GM18517 (cell line): Measurements from ENCODE around the gene WDR20.
A peak's percentile ranks its signal among the peaks of the same experiment; 100 is the strongest.
"Not testable (repeated sequence)": the region's sequence is repeated elsewhere in the genome, so short reads cannot be mapped to it uniquely, and the experiment has no call there.

Source experiments
- ATAC-seq: cut with Tn5 transposase; IDR thresholded peaks from one replicate; pipeline ENCODE4 v1.9.1; 2021; ENCODE audit warnings: mild to moderate bottlenecking, moderate library complexity; ENCODE audit not compliant: unreplicated experiment

Gene WDR20, protein sequence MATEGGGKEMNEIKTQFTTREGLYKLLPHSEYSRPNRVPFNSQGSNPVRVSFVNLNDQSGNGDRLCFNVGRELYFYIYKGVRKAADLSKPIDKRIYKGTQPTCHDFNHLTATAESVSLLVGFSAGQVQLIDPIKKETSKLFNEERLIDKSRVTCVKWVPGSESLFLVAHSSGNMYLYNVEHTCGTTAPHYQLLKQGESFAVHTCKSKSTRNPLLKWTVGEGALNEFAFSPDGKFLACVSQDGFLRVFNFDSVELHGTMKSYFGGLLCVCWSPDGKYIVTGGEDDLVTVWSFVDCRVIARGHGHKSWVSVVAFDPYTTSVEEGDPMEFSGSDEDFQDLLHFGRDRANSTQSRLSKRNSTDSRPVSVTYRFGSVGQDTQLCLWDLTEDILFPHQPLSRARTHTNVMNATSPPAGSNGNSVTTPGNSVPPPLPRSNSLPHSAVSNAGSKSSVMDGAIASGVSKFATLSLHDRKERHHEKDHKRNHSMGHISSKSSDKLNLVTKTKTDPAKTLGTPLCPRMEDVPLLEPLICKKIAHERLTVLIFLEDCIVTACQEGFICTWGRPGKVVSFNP

DNA sequence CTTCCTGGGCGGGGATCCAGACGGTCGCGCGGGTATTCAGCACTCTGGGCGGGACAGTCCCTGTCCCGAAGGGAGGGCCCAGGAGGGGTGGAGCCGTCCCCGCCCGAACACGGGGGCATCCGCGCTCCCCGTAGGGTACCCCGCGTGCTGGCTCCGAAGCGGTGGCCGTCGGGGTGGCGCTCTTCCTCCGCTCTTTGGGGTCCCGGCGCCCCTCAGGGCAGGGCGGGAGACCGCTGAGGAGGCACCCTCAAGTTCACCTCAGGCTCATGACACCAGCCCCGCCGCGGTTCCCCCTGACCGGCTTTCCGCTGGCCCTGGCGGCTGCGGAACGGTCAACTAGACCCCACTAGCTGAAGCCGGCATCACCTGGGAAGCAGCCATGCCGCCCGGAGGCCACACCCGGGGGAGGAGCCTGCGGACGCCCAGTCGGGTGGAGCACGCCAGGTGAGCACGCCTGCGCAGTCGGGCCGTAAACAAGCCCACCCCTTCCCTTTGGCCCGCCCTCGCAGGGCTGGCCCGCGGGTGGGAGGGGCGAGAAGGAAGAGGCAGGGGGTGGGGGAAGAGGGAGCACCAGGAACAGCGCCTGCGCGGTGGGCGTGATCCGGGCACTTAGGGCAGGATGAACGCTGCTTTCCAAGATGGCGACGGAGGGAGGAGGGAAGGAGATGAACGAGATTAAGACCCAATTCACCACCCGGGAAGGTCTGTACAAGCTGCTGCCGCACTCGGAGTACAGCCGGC lies at the start of gene WDR20:
TSS of gene WDR20 (plus strand) at position 612 of the 741 bp plus-strand sequence. CDS start at position 639, 27 bp downstream.
- peak; percentile 86 for ATAC-seq

DNA sequence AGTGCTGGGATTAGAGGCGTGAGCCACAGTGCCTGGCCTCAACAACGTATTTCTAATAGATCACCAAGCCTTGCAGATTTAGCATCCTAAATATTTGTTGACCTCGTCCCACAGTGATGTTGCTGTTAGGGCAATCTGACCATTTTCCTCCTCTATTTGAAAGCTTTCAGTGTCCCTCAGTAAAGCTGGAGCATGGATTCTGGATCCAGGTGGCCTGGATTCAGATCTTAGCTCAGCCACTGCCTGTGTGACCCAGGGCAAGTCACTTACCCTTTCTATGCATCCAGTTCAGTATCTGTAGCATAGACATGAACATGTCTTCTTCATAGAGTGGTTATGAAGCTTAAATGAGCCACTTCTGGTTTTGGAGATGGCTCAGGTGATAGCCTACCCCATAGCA lies 49.0 kb upstream of the WDR20 start:
- ATAC-seq: no peak

DNA sequence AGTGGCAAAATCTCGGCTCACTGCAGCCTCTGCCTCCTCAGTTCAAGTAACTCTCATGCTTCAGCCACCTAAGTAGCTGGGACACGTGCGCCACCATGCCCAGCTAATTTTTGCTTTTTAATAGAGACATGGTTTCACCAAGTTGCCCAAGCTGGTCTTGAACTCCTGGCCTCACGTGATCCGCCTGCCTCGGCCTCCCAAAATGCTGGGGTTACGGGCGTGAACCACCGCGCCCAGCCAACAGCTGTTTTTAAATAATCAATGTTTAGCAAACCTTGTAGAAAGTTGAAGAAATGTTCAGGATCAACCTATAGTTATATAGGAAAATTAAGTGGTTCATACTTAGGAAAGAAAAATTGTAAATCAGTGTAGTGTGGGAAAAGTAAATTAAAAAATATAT lies 46.9 kb upstream of the WDR20 start:
- no peak for ATAC-seq

DNA sequence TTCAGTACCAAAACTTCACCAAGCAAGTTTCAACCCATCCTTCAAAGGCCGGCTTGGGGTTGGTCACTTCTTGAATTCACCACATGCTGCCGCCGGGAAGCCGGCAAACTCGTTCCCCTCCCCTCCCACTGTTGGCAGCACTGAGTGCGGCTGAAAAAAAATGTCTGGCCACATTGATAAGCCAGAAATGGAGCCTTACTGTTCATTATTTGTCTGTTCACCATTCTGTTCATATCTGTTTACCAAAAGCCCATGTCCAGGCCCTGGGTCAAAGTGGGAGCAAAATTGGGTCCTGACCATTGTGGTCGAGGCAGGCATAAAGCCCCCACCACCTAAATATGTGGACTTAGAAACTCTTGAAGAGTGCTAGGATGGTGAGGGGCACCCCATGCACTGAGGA lies 45.6 kb upstream of the WDR20 start:
- no peak for ATAC-seq

GRCh38 chr14:102095231-102095870 lies 44.3 kb upstream of the WDR20 start:
- no peak for ATAC-seq

DNA sequence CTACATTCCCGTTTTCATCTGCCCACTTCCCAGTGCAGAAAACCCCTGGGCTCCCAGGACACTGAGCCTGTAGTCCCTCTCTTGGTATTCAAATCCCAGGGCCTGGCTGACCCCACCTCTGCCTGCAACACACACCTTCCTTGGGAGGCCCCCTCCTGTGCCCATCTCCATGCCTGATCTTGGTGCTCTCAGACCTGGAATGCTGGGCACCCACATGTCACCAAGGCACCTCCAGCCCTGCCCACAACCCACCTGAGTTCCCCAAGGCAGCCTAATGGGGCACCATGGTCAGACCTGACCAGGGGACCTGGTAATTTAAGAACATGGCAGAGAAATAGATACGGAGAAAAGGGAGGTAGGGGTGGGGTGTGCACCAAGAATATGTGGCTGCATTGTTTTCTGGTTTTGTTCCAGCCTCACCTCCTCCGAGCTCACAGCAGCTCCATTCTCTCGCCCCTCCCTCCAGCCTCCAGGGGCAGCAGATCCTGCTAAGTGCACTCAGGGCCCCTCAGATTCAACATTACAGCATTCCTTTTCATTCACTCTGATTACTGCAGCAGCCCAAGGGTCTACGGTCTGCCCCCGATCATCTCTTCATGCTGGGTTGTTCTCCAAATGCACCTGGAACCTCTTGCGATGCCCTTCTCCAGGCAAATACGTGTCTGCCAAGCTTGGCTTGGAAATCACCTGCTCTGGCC lies 43.7 kb upstream of the WDR20 start:
- no peak for ATAC-seq

- ATAC-seq: no peak
These were observed 43.0 kb upstream of the WDR20 start for GRCh38 chr14:102096569-102097188.

- ATAC-seq: no peak
These were observed 42.1 kb upstream of the WDR20 start for GRCh38 chr14:102097441-102098135.

DNA sequence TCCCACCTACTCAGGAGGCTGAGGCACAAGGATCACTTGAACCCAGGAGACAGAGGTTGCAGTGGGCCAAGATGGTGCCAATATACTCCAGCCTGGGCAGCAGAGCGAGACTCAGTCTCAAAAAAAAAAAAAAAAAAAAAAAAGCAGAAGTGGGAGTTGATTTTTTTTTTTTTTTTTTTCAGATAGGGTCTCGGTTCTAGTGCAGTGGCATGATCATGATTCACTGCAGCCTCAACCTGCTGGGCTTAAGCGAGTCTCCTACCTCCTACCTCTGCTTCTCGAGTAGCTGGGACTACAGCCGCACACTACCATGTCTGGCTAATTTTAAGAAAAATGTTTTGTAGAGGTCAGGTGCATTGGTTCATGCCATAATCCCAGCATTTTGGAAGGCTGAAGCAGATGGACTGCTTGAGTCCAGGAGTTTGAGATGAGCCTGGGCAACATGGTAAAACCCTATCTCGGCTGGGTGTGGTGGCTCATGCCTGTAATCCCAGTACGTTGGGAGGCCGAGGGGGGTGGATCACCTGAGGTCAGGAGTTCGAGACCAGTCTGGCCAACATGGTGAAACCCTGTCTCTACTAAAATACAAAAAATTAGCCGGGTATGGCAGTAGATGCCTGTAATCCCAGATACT lies 36.5 kb upstream of the WDR20 start:
- peak; percentile 69 for ATAC-seq

- no peak for ATAC-seq
These were observed 34.3 kb upstream of the WDR20 start for GRCh38 chr14:102105369-102105768.

GRCh38 chr14:102109332-102109731 lies 30.4 kb upstream of the WDR20 start:
- ATAC-seq: not testable (repeated sequence)

DNA sequence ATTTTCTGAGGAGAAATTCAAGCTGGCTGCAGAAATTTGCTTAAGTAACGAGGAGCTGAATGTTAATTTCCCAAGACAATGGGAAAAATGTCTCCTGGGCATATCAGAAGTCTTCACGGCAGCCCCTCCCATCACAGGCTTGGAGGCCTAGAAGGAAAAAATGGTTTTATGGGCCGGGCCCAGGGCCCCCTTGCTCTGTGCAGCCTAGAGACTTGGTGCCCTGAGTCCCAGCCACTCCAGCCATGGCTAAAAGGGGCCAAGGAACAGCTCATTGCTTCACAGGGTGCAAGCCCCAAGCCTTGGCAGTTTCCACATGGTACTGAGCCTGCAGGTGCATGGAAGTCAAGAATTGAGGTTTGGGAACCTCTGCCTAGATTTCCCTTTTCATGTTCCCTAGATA lies 28.6 kb upstream of the WDR20 start:
- ATAC-seq: no peak

GRCh38 chr14:102116361-102117180 lies 23.1 kb upstream of the WDR20 start:
- no peak for ATAC-seq

DNA sequence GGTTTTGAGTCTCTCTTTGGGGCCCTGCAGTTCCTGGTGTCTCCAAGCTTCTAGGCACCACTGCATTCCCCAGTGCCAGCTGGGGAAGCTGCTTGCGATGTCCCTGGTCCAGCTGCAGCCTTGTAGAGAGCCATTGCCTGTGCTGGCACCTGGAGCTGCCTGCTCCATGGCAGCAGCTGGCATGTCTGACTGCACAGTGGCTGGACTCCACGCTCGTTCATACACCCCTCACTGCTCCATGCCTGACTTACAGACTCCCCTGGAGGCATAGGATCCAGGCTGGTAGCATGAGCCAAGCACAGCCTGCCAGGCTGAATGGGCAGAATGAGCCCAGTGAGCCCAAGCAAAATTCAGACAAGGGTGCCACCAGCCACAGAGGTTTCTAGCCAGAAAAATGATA lies 21.8 kb upstream of the WDR20 start:
- ATAC-seq: no peak

- no peak for ATAC-seq
These were observed 18.8 kb upstream of the WDR20 start for GRCh38 chr14:102120888-102121287.

GRCh38 chr14:102121567-102121966 lies 18.1 kb upstream of the WDR20 start:
- no peak for ATAC-seq

GRCh38 chr14:102124419-102124818 lies 15.3 kb upstream of the WDR20 start:
- ATAC-seq: no peak

- no peak for ATAC-seq
These were observed 14.2 kb upstream of the WDR20 start for GRCh38 chr14:102125546-102125945.
